22Rv1 (cell line): Measurements from ENCODE around the gene C1QTNF12.

Experiments used
- CTCF ChIP-seq: fragments of 450-650 bp; IDR thresholded peaks from 2 replicates; pipeline ENCODE4 v1.5.1; 2017; ENCODE audit warnings: mild to moderate bottlenecking
- ZFX ChIP-seq: fragments of 450-650 bp; IDR thresholded peaks from 2 replicates; pipeline ENCODE4 v1.6.1; 2017; ENCODE audit warnings: antibody characterized with exemption, borderline replicate concordance

GRCh38 chr1:1227386-1227785, 19.1 kb downstream of the C1QTNF12 start:
- TF ChIP-seq CTCF (no peak), ZFX (no peak)
